Naive B cell (primary cell): ENCODE measurements around the gene ZBTB44. TPM values are rescaled to one million over a fixed set of nuclear protein-coding genes. Genes with fewer than 3 reads are reported as not detected.

Source experiments
- ATAC-seq, 2 donors: fragments of 150-1000 bp; cut with Tn5 transposase; 2 replicates each; pipeline ENCODE4 v1.10.0; 2021; ENCODE audit warnings: low read depth in 2 of 2, mild to moderate bottlenecking in 2 of 2, moderate library complexity in 2 of 2
- DNase-seq: peaks from one replicate; pipeline ENCODE4 v3.0.0; 2022
- H3K27ac Mint-ChIP-seq, 6 donors: one replicate each; pipeline ENCODE4 v1.8.0; 2020 to 2022; ENCODE audit warnings: mild to moderate bottlenecking in 6 of 6, mixed read lengths in 6 of 6, moderate library complexity in 5 of 6, inconsistent platforms in 2 of 6
- H3K27me3 Mint-ChIP-seq, 3 donors: one replicate each; pipeline ENCODE4 v1.8.0; 2021 to 2022; ENCODE audit warnings: mixed read lengths in 3 of 3, mild to moderate bottlenecking in 1 of 3
- H3K36me3 Mint-ChIP-seq, 2 donors: one replicate each; pipeline ENCODE4 v1.8.0; 2020 to 2022; ENCODE audit warnings: mixed read lengths in 2 of 2, inconsistent platforms in 1 of 2, mild to moderate bottlenecking in 1 of 2
- H3K4me1 Mint-ChIP-seq, 3 donors: one replicate each; pipeline ENCODE4 v1.8.0; 2020 to 2022; ENCODE audit warnings: mixed read lengths in 3 of 3, inconsistent platforms in 1 of 3, mild to moderate bottlenecking in 1 of 3, moderate library complexity in 1 of 3
- H3K4me3 Mint-ChIP-seq, 8 donors: one replicate each; pipeline ENCODE4 v1.8.0; 2020 to 2022; ENCODE audit warnings: mild to moderate bottlenecking in 8 of 8, mixed read lengths in 8 of 8, moderate library complexity in 8 of 8, inconsistent platforms in 2 of 8
- H3K9me3 Mint-ChIP-seq, 7 donors: one replicate each; pipeline ENCODE4 v1.8.0; 2020 to 2022; ENCODE audit warnings: mixed read lengths in 7 of 7, mild to moderate bottlenecking in 5 of 7, inconsistent platforms in 2 of 7, moderate library complexity in 1 of 7
- polyA plus RNA-seq, 6 donors: library from polyadenylated mRNA; unstranded; fragments of 300-500 nt; fragmentation: Illumina TruSeq; gene quantifications; one replicate each; pipeline ENCODE4 v1.2.3, GENCODE V29; 2021; ENCODE audit warnings: low read depth in 6 of 6

ZBTB44 gene
- polyA plus RNA-seq, 6 donors from 2014 or later, result 4.6 to 9.5 (median 7.5) TPM

- H3K4me3 Mint-ChIP-seq, result peak overlapping the region in 3 of 8 donors; percentile 25 to 30 (median 29)
- ATAC-seq (no peak), DNase-seq (no peak)
- no peaks in the 10 kb centered on the region for H3K27me3 Mint-ChIP-seq
- H3K4me1 Mint-ChIP-seq, result peaks cover 42 to 49% (median 43%) of the 10 kb centered on the region in 3 donors
- peaks cover 2 to 11% (median 5%) of the 10 kb centered on the region in 7 donors for H3K9me3 Mint-ChIP-seq
- peaks cover 0 to 11% of the 10 kb centered on the region in 2 donors for H3K36me3 Mint-ChIP-seq
- peak overlapping the region in 5 of 6 donors; percentile 29 to 94 (median 41) for H3K27ac Mint-ChIP-seq
Measured at GRCh38 chr11:130178441-130179339, 136.0 kb downstream of the ZBTB44 start.

- DNase-seq (no peak), ATAC-seq (no peak)
- Mint-ChIP-seq H3K4me3 (no peak overlapping the region), H3K4me1 (peaks cover 43 to 46% (median 43%) of the 10 kb centered on the region in 3 donors), H3K36me3 (peaks cover 0 to 11% of the 10 kb centered on the region in 2 donors), H3K27me3 (no peaks in the 10 kb centered on the region), H3K9me3 (peaks cover 2 to 11% (median 5%) of the 10 kb centered on the region in 7 donors), H3K27ac (peak overlapping the region in 4 of 6 donors; percentile 7 to 94 (median 75))
Measured at GRCh38 chr11:130177782-130178181, 136.9 kb downstream of the ZBTB44 start.

Other genes with a start within 250 kb of the ZBTB44 start
- gene APLP2, start 245.0 kb downstream of the ZBTB44 start, polyA plus RNA-seq, result 100 to 1,000 TPM; 289 to 343 (median 310) TPM
- 10 to 100 TPM; 13.4 to 38.8 (median 20.0) TPM for gene ST14, start 155.1 kb downstream of the ZBTB44 start, polyA plus RNA-seq
- gene ADAMTS8, start 113.7 kb upstream of the ZBTB44 start, polyA plus RNA-seq, result under 1 TPM in 1 of 6 donors, not detected in 5; 0.13 TPM
- not detected for gene ADAMTS15, start 133.7 kb upstream of the ZBTB44 start, polyA plus RNA-seq